HFF-Myc (cell line): ENCODE data around the gene PRKN.
"Not testable (repeated sequence)": the region's sequence is repeated elsewhere in the genome, so short reads cannot be mapped to it uniquely, and the experiment has no call there.

Experiments
- DNase-seq: peaks from one replicate; pipeline ENCODE4 v3.0.0-alpha.2; 2011; ENCODE audit warnings: low read depth; ENCODE audit errors: extremely low read depth
- H3K4me3 ChIP-seq: replicated peaks from 2 replicates; pipeline ENCODE4 v1.5.1; 2011; ENCODE audit warnings: low read depth, mild to moderate bottlenecking, control low read depth, low read length
- CTCF ChIP-seq: IDR thresholded peaks from 2 replicates; pipeline ENCODE4 v1.5.1; 2012; ENCODE audit warnings: mild to moderate bottlenecking, low read depth, low read length, control low read depth; ENCODE audit errors: missing control alignments

PRKN gene

DNA sequence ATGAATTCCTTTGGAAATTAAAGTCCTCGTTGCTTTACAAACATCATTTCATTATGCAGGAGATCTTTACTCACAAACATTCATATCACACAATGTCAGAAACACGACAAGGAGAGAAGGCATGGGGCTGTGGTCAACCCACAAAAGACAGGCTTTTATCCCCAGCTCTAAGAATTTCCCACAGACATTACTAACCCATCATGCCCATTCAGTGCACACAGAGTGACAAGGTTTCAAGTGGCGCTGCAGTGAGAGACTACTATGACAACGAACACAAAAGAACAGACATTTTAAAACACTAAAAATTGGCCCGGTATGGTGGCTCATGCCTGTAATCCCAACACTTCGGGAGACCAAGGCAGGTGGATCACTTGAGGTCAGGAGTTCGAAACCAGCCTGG, 873.9 kb downstream of the PRKN start:
- no peak for TF ChIP-seq CTCF
- H3K4me3 ChIP-seq, result no peak overlapping the region
- no peak for DNase-seq

- H3K4me3 ChIP-seq, DNase-seq: not testable (repeated sequence)
These were observed 876.1 kb downstream of the PRKN start for GRCh38 chr6:161851486-161851885.

DNA sequence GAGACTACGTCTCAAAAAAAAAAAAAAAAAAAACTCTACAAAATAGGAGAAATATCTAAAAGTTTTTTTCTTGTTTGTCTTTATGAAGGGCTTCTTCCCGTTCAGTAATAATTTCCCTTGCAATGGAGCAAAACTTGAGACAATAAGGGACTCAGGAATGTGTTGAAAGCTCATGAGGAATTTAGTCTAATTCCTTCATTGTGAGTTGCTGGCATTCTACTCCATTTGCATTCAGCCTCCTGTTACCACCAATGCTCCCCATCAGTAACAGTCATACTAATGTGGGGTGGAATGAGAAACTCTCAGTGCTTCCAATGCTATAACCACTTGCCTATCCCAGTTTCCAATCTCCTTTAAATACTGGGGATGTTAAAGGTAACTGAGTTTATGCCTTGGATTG, 877.0 kb downstream of the PRKN start:
- DNase-seq, result no peak
- TF ChIP-seq CTCF, result no peak
- H3K4me3 ChIP-seq, result no peak overlapping the region

- DNase-seq, result no peak
- TF ChIP-seq CTCF, result no peak
- no peak overlapping the region for H3K4me3 ChIP-seq
These were observed 879.9 kb downstream of the PRKN start for GRCh38 chr6:161847628-161848027.

DNA sequence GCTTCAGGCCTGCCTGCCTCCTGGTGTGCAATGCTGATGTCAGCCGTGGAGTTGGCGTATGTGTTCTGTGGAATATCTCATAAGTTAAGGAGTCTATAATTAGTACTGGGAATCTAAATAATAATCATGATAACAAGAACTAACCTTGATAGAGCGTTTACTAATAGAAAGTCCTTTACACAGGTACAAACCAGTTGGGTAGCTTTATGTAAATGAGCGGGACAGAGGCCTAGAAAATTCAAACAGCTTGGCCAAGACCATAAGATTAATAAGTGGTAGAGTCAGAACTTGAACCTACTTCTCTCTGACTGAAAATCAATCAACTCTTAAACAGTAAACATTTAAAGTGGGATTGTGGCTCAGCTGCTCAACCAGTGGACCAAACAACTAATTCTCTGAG, 882.8 kb downstream of the PRKN start:
- DNase-seq, result no peak
- no peak overlapping the region for H3K4me3 ChIP-seq
- no peak for TF ChIP-seq CTCF

DNA sequence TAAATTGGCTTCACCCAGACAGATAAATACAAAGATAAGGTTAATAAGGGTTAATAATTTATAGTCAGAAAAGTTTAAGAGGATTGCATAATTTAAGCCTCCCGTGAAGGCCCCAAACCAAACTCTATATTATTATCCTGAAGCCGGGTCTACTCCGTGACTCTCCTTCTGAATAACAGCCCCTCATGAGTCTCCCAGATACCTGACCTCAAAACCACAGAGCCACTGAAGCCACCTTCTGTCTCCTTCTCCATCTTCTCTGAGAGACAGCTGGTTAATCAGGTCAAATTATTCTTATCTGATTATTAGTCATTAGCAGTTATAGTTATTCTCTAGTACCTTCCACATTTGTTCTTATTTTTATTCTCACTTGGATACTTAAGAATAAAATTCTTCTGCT, 884.5 kb downstream of the PRKN start:
- H3K4me3 ChIP-seq, result no peak overlapping the region
- no peak for DNase-seq
- TF ChIP-seq CTCF, result no peak

DNA sequence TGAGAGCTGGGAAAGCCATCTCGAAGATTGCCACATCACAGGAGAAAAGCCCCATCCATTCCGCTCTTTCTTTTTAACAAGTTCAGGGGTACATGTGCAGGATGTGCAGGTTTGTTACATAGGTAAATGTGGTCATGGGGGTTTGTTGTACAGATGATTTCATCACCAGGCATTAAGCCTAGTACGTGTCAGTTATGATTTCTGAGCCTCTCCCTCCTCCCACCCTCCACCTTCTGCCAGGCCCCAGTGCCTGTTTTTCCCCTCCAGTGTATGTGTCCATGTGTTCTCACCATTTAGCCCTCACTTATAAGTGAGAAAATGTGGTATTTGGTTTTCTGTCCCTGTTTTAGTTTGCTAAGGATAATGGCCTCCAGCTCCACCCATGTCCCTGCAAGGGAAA, 887.2 kb downstream of the PRKN start:
- no peak for TF ChIP-seq CTCF
- no peak for DNase-seq
- H3K4me3 ChIP-seq, result no peak overlapping the region
